Astrocyte (in vitro differentiated cells and primary cell): ENCODE measurements around the gene ANKRD28. TPM values are rescaled to one million over a fixed set of nuclear protein-coding genes. Genes with fewer than 3 reads are reported as not detected.
"Not testable (repeated sequence)": the region's sequence is repeated elsewhere in the genome, so short reads cannot be mapped to it uniquely, and the experiment has no call there.

Experiments used
- DNase-seq: peaks from one replicate; pipeline ENCODE4 v3.0.0-alpha.2; 2010; ENCODE audit warnings: low read depth
- FAIRE-seq: peaks from 2 replicates; lab custom pipeline; 2011; peaks lifted over from hg19 to GRCh38; lab: Jason Lieb, UNC
- H2AFZ ChIP-seq: 2 replicates; pipeline ENCODE4 v1.6.0; 2012; ENCODE audit warnings: low read depth, low read length, inconsistent platforms
- H3K27ac ChIP-seq: 2 replicates; pipeline ENCODE4 v1.5.1; 2011; ENCODE audit warnings: low read depth, low read length, inconsistent platforms
- H3K27me3 ChIP-seq: 2 replicates; pipeline ENCODE4 v1.6.0; 2011; ENCODE audit warnings: low read length, inconsistent platforms; ENCODE audit not compliant: insufficient read depth
- H3K36me3 ChIP-seq: 2 replicates; pipeline ENCODE4 v1.5.1; 2011; ENCODE audit warnings: low read length, inconsistent platforms; ENCODE audit not compliant: insufficient read depth
- H3K4me1 ChIP-seq: 2 replicates; pipeline ENCODE4 v1.5.1; 2011; ENCODE audit warnings: low read length, inconsistent platforms; ENCODE audit not compliant: insufficient read depth
- H3K4me2 ChIP-seq: 2 replicates; pipeline ENCODE4 v1.6.0; 2012; ENCODE audit warnings: low read length, inconsistent platforms
- H3K4me3 ChIP-seq: 2 replicates; pipeline ENCODE4 v1.5.1; 2011; ENCODE audit warnings: low read depth, mild to moderate bottlenecking, low read length, inconsistent platforms; ENCODE audit not compliant: insufficient read depth
- H3K79me2 ChIP-seq: 2 replicates; pipeline ENCODE4 v1.6.0; 2012; ENCODE audit warnings: mild to moderate bottlenecking, low read length, inconsistent platforms; ENCODE audit not compliant: insufficient read depth
- H3K9ac ChIP-seq: 2 replicates; pipeline ENCODE4 v1.6.0; 2012; ENCODE audit warnings: mild to moderate bottlenecking, low read length, inconsistent platforms
- H3K9me3 ChIP-seq: 2 replicates; pipeline ENCODE4 v1.5.1; 2012; ENCODE audit warnings: low read depth, mild to moderate bottlenecking, low read length, inconsistent platforms; ENCODE audit not compliant: insufficient read depth
- H4K20me1 ChIP-seq: 2 replicates; pipeline ENCODE4 v1.6.0; 2012; ENCODE audit warnings: low read length, inconsistent platforms; ENCODE audit not compliant: insufficient read depth
- H3K27ac Mint-ChIP-seq: one replicate; pipeline ENCODE4 v1.8.0; 2021; ENCODE audit warnings: mild to moderate bottlenecking, mixed read lengths; ENCODE audit not compliant: unreplicated experiment
- H3K27me3 Mint-ChIP-seq: one replicate; pipeline ENCODE4 v1.8.0; 2021; ENCODE audit warnings: low read depth, mixed read lengths; ENCODE audit not compliant: unreplicated experiment
- H3K36me3 Mint-ChIP-seq: one replicate; pipeline ENCODE4 v1.8.0; 2021; ENCODE audit warnings: low read depth, mixed read lengths; ENCODE audit not compliant: unreplicated experiment
- H3K4me1 Mint-ChIP-seq: one replicate; pipeline ENCODE4 v1.8.0; 2021; ENCODE audit warnings: low read depth, mixed read lengths; ENCODE audit not compliant: unreplicated experiment
- H3K4me3 Mint-ChIP-seq: one replicate; pipeline ENCODE4 v1.8.0; 2021; ENCODE audit warnings: mild to moderate bottlenecking, moderate library complexity, mixed read lengths; ENCODE audit not compliant: unreplicated experiment
- H3K9me3 Mint-ChIP-seq: one replicate; pipeline ENCODE4 v1.8.0; 2021; ENCODE audit warnings: mild to moderate bottlenecking, mixed read lengths; ENCODE audit not compliant: unreplicated experiment
- CTCF ChIP-seq: IDR thresholded peaks from 2 replicates; pipeline ENCODE4 v1.5.1; 2011; ENCODE audit warnings: low read depth, mild to moderate bottlenecking, inconsistent platforms, low read length, moderate library complexity; ENCODE audit not compliant: insufficient read depth
- EZH2 ChIP-seq: IDR thresholded peaks from 2 replicates; pipeline ENCODE4 v1.6.1; 2012; ENCODE audit warnings: mild to moderate bottlenecking, low read length, inconsistent platforms; ENCODE audit not compliant: insufficient read depth
- total RNA-seq: library from RNA; stranded (reverse); gene quantifications from 2 replicates; pipeline ENCODE4 v1.2.1, GENCODE V29; 2021

The ANKRD28 gene
- total RNA-seq, 1 donor from 2014 or later: 61.3 TPM

GRCh38 chr3:15750143-15750542 lies 47.6 kb downstream of the ANKRD28 start:
- peaks cover 36% of the 10 kb centered on the region for H3K36me3 Mint-ChIP-seq
- Histone ChIP-seq H3K27ac (no peak overlapping the region), H3K36me3 (peaks cover 12% of the 10 kb centered on the region), H2AFZ (no peak overlapping the region), H3K79me2 (peaks cover 19% of the 10 kb centered on the region), H3K4me3 (no peak overlapping the region), H4K20me1 (no peaks in the 10 kb centered on the region), H3K9ac (no peak overlapping the region), H3K4me2 (no peak overlapping the region), H3K27me3 (no peaks in the 10 kb centered on the region), H3K9me3 (no peaks in the 10 kb centered on the region), H3K4me1 (peaks cover 5% of the 10 kb centered on the region)
- H3K9me3 Mint-ChIP-seq: no peaks in the 10 kb centered on the region
- H3K4me3 Mint-ChIP-seq: no peak overlapping the region
- no peak overlapping the region for H3K27ac Mint-ChIP-seq
- DNase-seq: peak; percentile 25
- H3K27me3 Mint-ChIP-seq: no peaks in the 10 kb centered on the region
- no peaks in the 10 kb centered on the region for H3K4me1 Mint-ChIP-seq
- no peak for TF ChIP-seq EZH2
- TF ChIP-seq CTCF: no peak
- no peak for FAIRE-seq

- H3K27ac Mint-ChIP-seq, H3K4me1 ChIP-seq, H3K79me2 ChIP-seq, H3K4me1 Mint-ChIP-seq, H3K9me3 ChIP-seq, DNase-seq, H3K9me3 Mint-ChIP-seq, H2AFZ ChIP-seq, H3K4me3 ChIP-seq, H3K27me3 ChIP-seq, H3K9ac ChIP-seq, H3K4me2 ChIP-seq, H3K27ac ChIP-seq, H4K20me1 ChIP-seq, H3K4me3 Mint-ChIP-seq, H3K36me3 ChIP-seq, FAIRE-seq, H3K27me3 Mint-ChIP-seq: not testable (repeated sequence)
- peaks cover 46% of the 10 kb centered on the region for H3K36me3 Mint-ChIP-seq
Measured at GRCh38 chr3:15745896-15746295, 51.9 kb downstream of the ANKRD28 start.

GRCh38 chr3:15744176-15744575 lies 53.6 kb downstream of the ANKRD28 start:
- H3K4me3 Mint-ChIP-seq: no peak overlapping the region
- H3K27ac Mint-ChIP-seq: no peak overlapping the region
- Histone ChIP-seq H3K79me2 (peaks cover 14% of the 10 kb centered on the region), H3K27ac (no peak overlapping the region), H3K36me3 (no peaks in the 10 kb centered on the region), H3K9ac (no peak overlapping the region), H2AFZ (no peak overlapping the region), H3K9me3 (no peaks in the 10 kb centered on the region), H3K4me2 (no peak overlapping the region), H3K27me3 (no peaks in the 10 kb centered on the region), H3K4me1 (no peaks in the 10 kb centered on the region), H4K20me1 (no peaks in the 10 kb centered on the region), H3K4me3 (no peak overlapping the region)
- peaks cover 47% of the 10 kb centered on the region for H3K36me3 Mint-ChIP-seq
- peaks cover 5% of the 10 kb centered on the region for H3K9me3 Mint-ChIP-seq
- no peak for TF ChIP-seq EZH2
- TF ChIP-seq CTCF: no peak
- FAIRE-seq: no peak
- no peaks in the 10 kb centered on the region for H3K27me3 Mint-ChIP-seq
- no peak for DNase-seq
- H3K4me1 Mint-ChIP-seq: no peaks in the 10 kb centered on the region
